CD4-positive, alpha-beta T cell (primary cell): Measurements from ENCODE around the gene RUFY3. TPM values are rescaled to one million over a fixed set of nuclear protein-coding genes. Genes with fewer than 3 reads are reported as not detected.

Experiments used
- ATAC-seq: fragments of 200-7000 bp; cut with Tn5 transposase; one replicate; pipeline ENCODE4 v1.10.0; 2022; ENCODE audit warnings: mild to moderate bottlenecking; ENCODE audit not compliant: poor library complexity
- CTCF ChIA-PET: fragments of 350-600 bp; sonication (Branson Sonifier 250); formaldehyde crosslinking; loops from one replicate; lab custom pipeline; 2021; ENCODE audit warnings: antibody characterized with exemption, inconsistent platforms; lab: Charles Lee
- POLR2A ChIA-PET: fragments of 350-600 bp; sonication (Branson Sonifier 250); formaldehyde crosslinking; loops from one replicate; lab custom pipeline; 2021; ENCODE audit warnings: antibody characterized with exemption, inconsistent platforms; lab: Charles Lee
- DNase-seq, 14 experiments: peaks; one replicate each; pipeline ENCODE4 v3.0.0-alpha.2; 2013 to 2020; ENCODE audit warnings: mixed read lengths in 2 of 14
- H3K27ac ChIP-seq, 2 donors: one replicate each; pipeline versions ENCODE4 v1.5.1 to v1.7.0; 2013; ENCODE audit warnings: low read length in 2 of 2, low read depth in 1 of 2, mild to moderate bottlenecking in 1 of 2
- H3K27me3 ChIP-seq, 2 experiments: 1 replicate in 1 of 2; 2 replicates in 1 of 2; pipeline versions ENCODE4 v1.6.1 to v1.7.0; 2013; ENCODE audit warnings: low read length in 2 of 2, control low read depth in 1 of 2, mild to moderate bottlenecking in 1 of 2, moderate library complexity in 1 of 2; ENCODE audit not compliant: insufficient read depth in 2 of 2, control insufficient read depth in 1 of 2
- H3K36me3 ChIP-seq: one replicate; pipeline ENCODE4 v1.6.1; 2013; ENCODE audit warnings: low read length, control low read depth; ENCODE audit not compliant: insufficient read depth
- H3K4me1 ChIP-seq: one replicate; pipeline ENCODE4 v1.6.1; 2013; ENCODE audit warnings: low read length, control low read depth; ENCODE audit not compliant: insufficient read depth
- H3K4me3 ChIP-seq: one replicate; pipeline ENCODE4 v1.5.1; 2013; ENCODE audit warnings: mild to moderate bottlenecking, low read length, moderate library complexity
- H3K9me3 ChIP-seq, 2 experiments: 1 replicate in 1 of 2; 2 replicates in 1 of 2; pipeline versions ENCODE4 v1.6.1 to v1.7.0; 2013; ENCODE audit warnings: low read length in 2 of 2, mild to moderate bottlenecking in 2 of 2, control low read depth in 1 of 2, moderate library complexity in 1 of 2; ENCODE audit not compliant: control insufficient read depth in 1 of 2, insufficient read depth in 1 of 2
- H3K27ac Mint-ChIP-seq: one replicate; pipeline ENCODE4 v1.8.0; 2020; ENCODE audit warnings: mixed read lengths
- H3K27me3 Mint-ChIP-seq: one replicate; pipeline ENCODE4 v1.8.0; 2021; ENCODE audit warnings: mixed read lengths
- H3K36me3 Mint-ChIP-seq: one replicate; pipeline ENCODE4 v1.8.0; 2021; ENCODE audit warnings: low read depth, mixed read lengths
- H3K4me1 Mint-ChIP-seq: one replicate; pipeline ENCODE4 v1.8.0; 2021; ENCODE audit warnings: low read depth, mixed read lengths
- H3K4me3 Mint-ChIP-seq: one replicate; pipeline ENCODE4 v1.8.0; 2020; ENCODE audit warnings: mild to moderate bottlenecking, mixed read lengths
- H3K9me3 Mint-ChIP-seq: one replicate; pipeline ENCODE4 v1.8.0; 2020; ENCODE audit warnings: mixed read lengths
- CTCF ChIP-seq: fragments of 200-600 bp; IDR thresholded peaks from one replicate; pipeline ENCODE4 v1.8.0; 2022; ENCODE audit warnings: antibody characterized with exemption, mild to moderate bottlenecking
- intact Hi-C, 2 experiments: fragments of 100-400 bp; cut with DNase I in 1 of 2; cut with micrococcal nuclease in 1 of 2; formaldehyde crosslinking; loops; one replicate each; pipeline versions ENCODE4 v1.15.1 to v1.9.0; 2023 to 2025; cut with DNase I, micrococcal nuclease
- total RNA-seq, 174 experiments: library from RNA in 2 of 174; stranded (reverse) in 2 of 174; gene quantifications; one replicate each; pipeline ENCODE4 v1.2.3 and lab custom pipeline; 2021 to 2026

Gene RUFY3
- total RNA-seq, 2 experiments from 2014 or later: 18.0 to 18.1 TPM

- H3K27ac Mint-ChIP-seq: no peak overlapping the region
- H3K9me3 ChIP-seq: no peaks in the 10 kb centered on the region
- no peaks in the 10 kb centered on the region for H3K9me3 Mint-ChIP-seq
- no peak overlapping the region for H3K4me3 ChIP-seq
- CTCF ChIA-PET: no interaction called here
- no peak overlapping the region for H3K27ac ChIP-seq
- no peak for TF ChIP-seq CTCF
- DNase-seq (no peak), ATAC-seq (no peak)
- no peaks in the 10 kb centered on the region for H3K27me3 Mint-ChIP-seq
- peaks cover 7% of the 10 kb centered on the region for H3K36me3 ChIP-seq
- intact Hi-C loops: no loop called here
- no peaks in the 10 kb centered on the region for H3K27me3 ChIP-seq
- peaks cover 36% of the 10 kb centered on the region for H3K36me3 Mint-ChIP-seq
- peaks cover 12% of the 10 kb centered on the region for H3K4me1 Mint-ChIP-seq
- H3K4me1 ChIP-seq: no peaks in the 10 kb centered on the region
- POLR2A ChIA-PET: no interaction called here
- no peak overlapping the region for H3K4me3 Mint-ChIP-seq
Measured at GRCh38 chr4:70772929-70773555, 51.3 kb downstream of the RUFY3 start.

GRCh38 chr4:70778888-70779422 lies 57.2 kb downstream of the RUFY3 start:
- H3K27ac ChIP-seq: no peak overlapping the region
- Mint-ChIP-seq H3K27ac (no peak overlapping the region), H3K4me1 (no peaks in the 10 kb centered on the region), H3K27me3 (no peaks in the 10 kb centered on the region), H3K9me3 (no peaks in the 10 kb centered on the region), H3K4me3 (no peak overlapping the region), H3K36me3 (peaks cover 34% of the 10 kb centered on the region)
- no peaks in the 10 kb centered on the region for H3K4me1 ChIP-seq
- peaks cover 6% of the 10 kb centered on the region for H3K36me3 ChIP-seq
- no peak for TF ChIP-seq CTCF
- intact Hi-C loops: no loop called here
- no peaks in the 10 kb centered on the region for H3K27me3 ChIP-seq
- ATAC-seq (no peak), DNase-seq (no peak)
- ChIA-PET POLR2A (no interaction called here), CTCF (no interaction called here)
- no peak overlapping the region for H3K4me3 ChIP-seq
- H3K9me3 ChIP-seq: no peaks in the 10 kb centered on the region

GRCh38 chr4:70783096-70783495 lies 61.3 kb downstream of the RUFY3 start:
- no peaks in the 10 kb centered on the region for H3K9me3 Mint-ChIP-seq
- no peaks in the 10 kb centered on the region for H3K27me3 ChIP-seq
- no peaks in the 10 kb centered on the region for H3K4me1 Mint-ChIP-seq
- CTCF ChIA-PET: no interaction called here
- H3K4me3 Mint-ChIP-seq: no peak overlapping the region
- H3K36me3 Mint-ChIP-seq: peaks cover 42% of the 10 kb centered on the region
- no peak for ATAC-seq
- H3K4me1 ChIP-seq: no peaks in the 10 kb centered on the region
- no peak overlapping the region for H3K27ac ChIP-seq
- no peaks in the 10 kb centered on the region for H3K27me3 Mint-ChIP-seq
- H3K36me3 ChIP-seq: peaks cover 10% of the 10 kb centered on the region
- POLR2A ChIA-PET: no interaction called here
- TF ChIP-seq CTCF: no peak
- DNase-seq: no peak
- no peak overlapping the region for H3K27ac Mint-ChIP-seq
- H3K9me3 ChIP-seq: no peaks in the 10 kb centered on the region
- intact Hi-C loops: no loop called here
- no peak overlapping the region for H3K4me3 ChIP-seq
